ENCODE measurements around the gene COL21A1.

COL21A1 gene

DNA sequence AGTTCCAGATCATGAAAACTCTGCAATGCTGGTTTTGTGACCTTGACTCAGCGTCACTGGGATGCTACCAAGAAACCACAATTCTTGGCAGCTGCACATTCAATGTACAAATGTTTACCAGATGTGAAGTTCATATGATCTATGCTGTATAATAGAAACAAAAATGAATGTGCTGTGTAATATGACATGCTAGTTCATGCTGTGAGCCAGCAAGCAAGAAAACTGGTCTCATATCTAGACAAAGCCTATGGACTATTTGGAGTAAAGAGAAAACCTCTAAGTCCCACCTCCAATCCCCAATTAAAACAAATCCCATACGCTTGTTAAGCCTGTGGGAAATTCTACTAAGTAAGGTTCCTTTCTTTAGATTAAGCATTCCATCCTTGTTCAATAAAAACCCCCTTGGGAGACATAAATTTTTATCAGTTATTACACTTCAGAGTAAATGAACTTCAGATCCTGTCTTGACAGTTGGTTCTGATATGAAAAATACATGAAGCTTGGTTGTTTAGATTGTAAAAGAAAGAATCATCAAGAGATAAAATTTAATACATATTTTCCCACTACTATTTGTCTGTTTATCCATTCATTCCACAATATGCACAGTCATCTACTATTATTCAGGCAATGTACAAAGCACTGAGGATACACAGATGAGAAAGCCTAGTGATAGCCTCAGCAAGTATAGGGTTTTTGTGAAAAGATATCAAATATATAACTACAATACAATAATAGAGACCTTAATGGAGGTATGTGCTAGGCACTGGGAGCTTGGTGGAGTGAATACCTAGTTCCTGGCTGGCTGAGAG, 20.1 kb downstream of the COL21A1 start:
- peaks cover 56% of the 10 kb centered on the region for H3K4me1 ChIP-seq (ENCODE audit: control insufficient read depth, insufficient read depth, low read length)
- no peaks in the 10 kb centered on the region for H3K9me3 ChIP-seq (ENCODE audit: control insufficient read depth, low read length)
- DNase-seq (ENCODE audit: low read depth): peak; percentile 86
- H3K9ac ChIP-seq (ENCODE audit: low read length): no peak overlapping the region
- H3K4me3 ChIP-seq (ENCODE audit: low read length): no peak overlapping the region
- H3K27me3 ChIP-seq (replicated peaks; ENCODE audit: control insufficient read depth, insufficient read depth, low read length): no peaks in the 10 kb centered on the region
- no peaks in the 10 kb centered on the region for H3K36me3 ChIP-seq (ENCODE audit: control insufficient read depth, insufficient read depth, low read length, severe bottlenecking)

DNA sequence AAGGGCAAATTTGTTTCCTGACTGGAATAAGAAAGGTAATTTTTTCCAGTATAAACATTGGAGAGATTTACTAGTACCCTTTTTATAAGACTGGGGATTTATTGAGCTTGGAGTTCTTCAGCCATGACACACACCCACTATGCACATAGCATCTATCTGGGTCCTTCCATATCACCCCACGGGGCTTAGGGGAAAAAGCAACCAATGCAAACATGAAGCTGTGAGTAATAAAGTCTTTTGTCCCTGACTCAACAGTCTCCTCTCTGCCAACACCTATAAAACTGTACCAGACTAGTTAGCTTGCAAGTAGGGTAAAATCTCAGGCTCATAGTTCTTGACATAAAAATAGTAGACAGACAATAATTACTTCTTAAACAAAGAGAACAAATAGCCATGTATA, 23.4 kb downstream of the COL21A1 start:
- Histone ChIP-seq H3K9ac (ENCODE audit: low read length) (no peak overlapping the region), H3K4me3 (ENCODE audit: low read length) (no peak overlapping the region), H3K27me3 (replicated peaks; ENCODE audit: control insufficient read depth, insufficient read depth, low read length) (no peaks in the 10 kb centered on the region), H3K4me1 (ENCODE audit: control insufficient read depth, insufficient read depth, low read length) (peaks cover 44% of the 10 kb centered on the region), H3K9me3 (ENCODE audit: control insufficient read depth, low read length) (no peaks in the 10 kb centered on the region), H3K36me3 (ENCODE audit: control insufficient read depth, insufficient read depth, low read length, severe bottlenecking) (no peaks in the 10 kb centered on the region)
- peak; percentile 35 for DNase-seq (ENCODE audit: low read depth)

GRCh38 chr6:56222499-56222898, 24.9 kb downstream of the COL21A1 start:
- no peaks in the 10 kb centered on the region for H3K9me3 ChIP-seq (ENCODE audit: control insufficient read depth, low read length)
- no peak overlapping the region for H3K9ac ChIP-seq (ENCODE audit: low read length)
- peak overlapping the region; percentile 21 for H3K4me3 ChIP-seq (ENCODE audit: low read length)
- H3K27me3 ChIP-seq (replicated peaks; ENCODE audit: control insufficient read depth, insufficient read depth, low read length): no peaks in the 10 kb centered on the region
- no peaks in the 10 kb centered on the region for H3K36me3 ChIP-seq (ENCODE audit: control insufficient read depth, insufficient read depth, low read length, severe bottlenecking)
- peaks cover 42% of the 10 kb centered on the region for H3K4me1 ChIP-seq (ENCODE audit: control insufficient read depth, insufficient read depth, low read length)
- peak; percentile 65 for DNase-seq (ENCODE audit: low read depth)

DNA sequence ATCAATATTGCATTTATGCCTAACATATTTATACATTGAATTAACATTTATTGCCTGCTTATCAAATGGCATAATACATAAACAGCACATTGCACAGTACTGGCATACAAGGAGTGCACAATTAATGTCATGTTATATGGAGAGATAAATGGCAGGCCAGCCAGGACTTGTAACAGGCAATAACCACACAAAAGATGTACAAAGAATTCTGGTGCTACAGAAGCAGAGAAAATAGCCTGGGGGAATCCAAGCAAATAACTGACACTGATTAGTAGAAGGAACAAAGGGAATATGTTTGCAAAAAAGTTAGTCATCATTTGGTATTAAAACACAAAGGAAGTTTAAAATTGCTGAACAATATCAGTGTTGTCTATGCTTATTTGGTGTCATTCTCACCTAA, 27.3 kb downstream of the COL21A1 start:
- no peaks in the 10 kb centered on the region for H3K36me3 ChIP-seq (ENCODE audit: control insufficient read depth, insufficient read depth, low read length, severe bottlenecking)
- H3K4me1 ChIP-seq (ENCODE audit: control insufficient read depth, insufficient read depth, low read length): peaks cover 29% of the 10 kb centered on the region
- no peak overlapping the region for H3K9ac ChIP-seq (ENCODE audit: low read length)
- H3K4me3 ChIP-seq (ENCODE audit: low read length): no peak overlapping the region
- no peaks in the 10 kb centered on the region for H3K27me3 ChIP-seq (replicated peaks; ENCODE audit: control insufficient read depth, insufficient read depth, low read length)
- peak; percentile 47 for DNase-seq (ENCODE audit: low read depth)
- H3K9me3 ChIP-seq (ENCODE audit: control insufficient read depth, low read length): no peaks in the 10 kb centered on the region

DNA sequence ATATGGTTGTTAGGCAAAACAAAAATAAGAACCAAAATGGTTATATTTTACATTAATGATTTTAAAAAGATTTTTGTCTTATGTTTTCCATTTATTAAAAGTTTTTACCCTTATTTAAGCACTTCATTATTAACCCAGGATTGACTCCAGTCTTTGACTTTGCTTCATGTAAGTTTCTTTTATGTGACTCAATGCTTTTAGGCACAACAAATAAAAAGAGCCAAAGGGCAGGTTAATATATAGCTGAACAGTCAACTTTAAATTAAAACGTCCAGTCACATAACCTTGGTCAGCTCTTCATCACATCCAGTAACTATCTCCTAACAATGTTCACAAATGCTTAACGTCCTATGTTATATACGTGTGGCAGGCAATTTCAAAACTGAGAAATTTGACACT, 32.7 kb downstream of the COL21A1 start:
- Histone ChIP-seq H3K36me3 (ENCODE audit: control insufficient read depth, insufficient read depth, low read length, severe bottlenecking) (no peaks in the 10 kb centered on the region), H3K4me1 (ENCODE audit: control insufficient read depth, insufficient read depth, low read length) (no peaks in the 10 kb centered on the region), H3K4me3 (ENCODE audit: low read length) (no peak overlapping the region), H3K9me3 (ENCODE audit: control insufficient read depth, low read length) (no peaks in the 10 kb centered on the region), H3K27me3 (replicated peaks; ENCODE audit: control insufficient read depth, insufficient read depth, low read length) (no peaks in the 10 kb centered on the region), H3K9ac (ENCODE audit: low read length) (no peak overlapping the region)
- no peak for DNase-seq (ENCODE audit: low read depth)

DNA sequence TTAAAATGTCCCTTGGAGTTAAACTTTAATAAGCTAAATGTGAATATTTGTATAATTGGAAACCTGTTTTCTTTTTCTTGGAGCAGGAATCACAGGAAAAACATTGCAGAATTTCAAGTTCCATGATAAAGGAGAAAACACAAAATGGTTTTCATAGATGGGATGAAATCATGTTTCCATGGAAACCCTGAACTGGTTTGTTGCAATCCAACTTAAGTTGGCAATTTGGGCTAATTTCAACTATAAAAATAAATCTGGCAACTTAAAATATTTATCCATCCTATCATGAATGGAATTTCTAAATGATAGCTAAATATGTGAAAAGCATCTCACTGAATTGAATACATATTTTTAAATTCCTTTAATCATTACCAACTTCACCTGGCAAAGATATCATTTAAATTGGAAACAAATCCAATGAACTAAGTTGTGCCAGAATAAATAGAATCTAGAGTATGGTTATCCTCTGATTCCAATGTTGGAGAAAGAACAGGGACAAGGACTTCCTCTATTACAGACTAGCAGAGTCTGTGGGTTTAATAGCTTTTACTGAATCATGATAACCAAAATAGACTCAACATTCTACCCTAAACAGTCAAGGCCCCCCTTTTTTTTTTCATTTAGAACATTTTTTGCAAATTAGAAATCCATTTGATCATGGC, 33.2 kb downstream of the COL21A1 start:
- no peaks in the 10 kb centered on the region for H3K36me3 ChIP-seq (ENCODE audit: control insufficient read depth, insufficient read depth, low read length, severe bottlenecking)
- H3K4me3 ChIP-seq (ENCODE audit: low read length): no peak overlapping the region
- H3K9ac ChIP-seq (ENCODE audit: low read length): no peak overlapping the region
- no peaks in the 10 kb centered on the region for H3K27me3 ChIP-seq (replicated peaks; ENCODE audit: control insufficient read depth, insufficient read depth, low read length)
- H3K4me1 ChIP-seq (ENCODE audit: control insufficient read depth, insufficient read depth, low read length): no peaks in the 10 kb centered on the region
- H3K9me3 ChIP-seq (ENCODE audit: control insufficient read depth, low read length): no peaks in the 10 kb centered on the region
- DNase-seq (ENCODE audit: low read depth): no peak

- Histone ChIP-seq H3K4me1 (ENCODE audit: control insufficient read depth, insufficient read depth, low read length) (no peaks in the 10 kb centered on the region), H3K9ac (ENCODE audit: low read length) (no peak overlapping the region), H3K36me3 (ENCODE audit: control insufficient read depth, insufficient read depth, low read length, severe bottlenecking) (no peaks in the 10 kb centered on the region), H3K9me3 (ENCODE audit: control insufficient read depth, low read length) (no peaks in the 10 kb centered on the region), H3K27me3 (replicated peaks; ENCODE audit: control insufficient read depth, insufficient read depth, low read length) (no peaks in the 10 kb centered on the region), H3K4me3 (ENCODE audit: low read length) (no peak overlapping the region)
- DNase-seq (ENCODE audit: low read depth): no peak
These were observed 35.7 kb downstream of the COL21A1 start for GRCh38 chr6:56211724-56212123.

DNA sequence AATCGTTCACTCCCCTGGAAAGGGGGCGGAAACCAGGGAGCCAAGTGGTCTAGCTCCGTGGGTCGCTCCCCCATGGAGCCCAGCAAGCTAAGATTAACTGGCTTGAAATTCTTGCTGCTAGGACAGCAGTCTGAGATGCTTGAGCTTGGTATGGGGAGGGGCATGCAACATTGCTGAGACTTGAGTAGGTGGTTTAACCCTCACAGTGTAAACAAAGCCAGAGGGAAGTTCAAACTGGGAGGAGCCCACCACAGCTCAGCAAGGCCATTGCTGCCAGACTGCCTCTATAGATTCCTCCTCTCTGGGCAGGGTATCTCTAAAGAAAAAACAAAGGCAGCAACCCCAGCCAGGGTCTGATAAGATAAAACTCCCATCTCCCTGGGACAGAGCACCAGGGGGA, 43.2 kb downstream of the COL21A1 start:
- no peaks in the 10 kb centered on the region for H3K27me3 ChIP-seq (replicated peaks; ENCODE audit: control insufficient read depth, insufficient read depth, low read length)
- no peak for DNase-seq (ENCODE audit: low read depth)
- H3K36me3 ChIP-seq (ENCODE audit: control insufficient read depth, insufficient read depth, low read length, severe bottlenecking): no peaks in the 10 kb centered on the region
- H3K9me3 ChIP-seq (ENCODE audit: control insufficient read depth, low read length): no peaks in the 10 kb centered on the region
- H3K4me1 ChIP-seq (ENCODE audit: control insufficient read depth, insufficient read depth, low read length): peaks cover 5% of the 10 kb centered on the region
- no peak overlapping the region for H3K9ac ChIP-seq (ENCODE audit: low read length)
- no peak overlapping the region for H3K4me3 ChIP-seq (ENCODE audit: low read length)

- Histone ChIP-seq H3K4me3 (ENCODE audit: low read length) (no peak overlapping the region), H3K36me3 (ENCODE audit: control insufficient read depth, insufficient read depth, low read length, severe bottlenecking) (no peaks in the 10 kb centered on the region), H3K9me3 (ENCODE audit: control insufficient read depth, low read length) (peaks cover 11% of the 10 kb centered on the region), H3K4me1 (ENCODE audit: control insufficient read depth, insufficient read depth, low read length) (peaks cover 5% of the 10 kb centered on the region), H3K27me3 (replicated peaks; ENCODE audit: control insufficient read depth, insufficient read depth, low read length) (no peaks in the 10 kb centered on the region), H3K9ac (ENCODE audit: low read length) (no peak overlapping the region)
- DNase-seq (ENCODE audit: low read depth): no peak
These were observed 47.4 kb downstream of the COL21A1 start for GRCh38 chr6:56199956-56200355.

DNA sequence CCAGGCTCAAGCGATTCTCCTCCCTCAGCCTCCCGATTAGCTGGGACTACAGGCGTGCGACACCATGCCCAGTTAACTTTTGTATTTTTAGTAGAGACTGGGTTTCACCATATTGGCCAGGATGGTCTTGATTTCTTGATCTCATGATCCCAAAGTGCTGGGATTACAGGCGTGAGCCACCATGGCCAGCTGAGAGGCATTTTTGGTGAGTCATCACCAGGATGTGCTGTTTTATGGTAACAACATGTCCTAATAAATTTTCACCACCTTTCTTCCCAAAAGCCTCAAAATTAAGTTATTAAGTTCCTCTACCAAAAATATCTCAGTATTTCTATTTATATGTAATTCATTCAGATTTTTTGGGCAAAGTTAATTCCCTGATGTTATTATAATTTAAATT, 53.5 kb downstream of the COL21A1 start:
- Histone ChIP-seq H3K9me3 (ENCODE audit: control insufficient read depth, low read length) (peaks cover 11% of the 10 kb centered on the region), H3K36me3 (ENCODE audit: control insufficient read depth, insufficient read depth, low read length, severe bottlenecking) (no peaks in the 10 kb centered on the region), H3K4me3 (ENCODE audit: low read length) (no peak overlapping the region), H3K27me3 (replicated peaks; ENCODE audit: control insufficient read depth, insufficient read depth, low read length) (no peaks in the 10 kb centered on the region), H3K9ac (ENCODE audit: low read length) (no peak overlapping the region), H3K4me1 (ENCODE audit: control insufficient read depth, insufficient read depth, low read length) (no peaks in the 10 kb centered on the region)
- DNase-seq (ENCODE audit: low read depth): no peak

DNA sequence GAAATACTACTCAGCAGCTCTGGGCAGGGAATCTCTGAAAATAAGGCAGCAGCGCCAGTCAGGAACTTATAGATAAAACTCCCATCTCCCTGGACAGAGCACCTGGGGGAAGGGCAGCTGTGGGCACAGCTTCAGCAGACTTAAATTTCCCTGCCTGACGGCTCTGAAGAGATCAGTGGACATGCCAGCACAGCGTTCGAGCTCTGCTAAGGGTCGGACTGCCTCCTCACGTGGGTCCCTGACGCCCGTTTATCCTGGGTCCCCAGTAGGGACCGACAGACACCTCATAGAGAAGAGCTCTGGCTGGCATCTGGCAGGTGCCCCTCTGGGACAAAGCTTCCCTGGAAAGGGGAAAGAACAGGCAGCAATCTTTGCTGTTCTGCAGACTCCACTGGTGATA, 59.0 kb downstream of the COL21A1 start:
- Histone ChIP-seq H3K27me3 (replicated peaks; ENCODE audit: control insufficient read depth, insufficient read depth, low read length) (no peaks in the 10 kb centered on the region), H3K4me3 (ENCODE audit: low read length) (no peak overlapping the region), H3K4me1 (ENCODE audit: control insufficient read depth, insufficient read depth, low read length) (no peaks in the 10 kb centered on the region), H3K9ac (ENCODE audit: low read length) (no peak overlapping the region), H3K36me3 (ENCODE audit: control insufficient read depth, insufficient read depth, low read length, severe bottlenecking) (no peaks in the 10 kb centered on the region), H3K9me3 (ENCODE audit: control insufficient read depth, low read length) (no peaks in the 10 kb centered on the region)
- DNase-seq (ENCODE audit: low read depth): no peak

All from adipocyte (in vitro differentiated cells).